GM12872 (cell line): ENCODE data around the gene EXOSC3.

Experiments
- CTCF ChIP-seq: IDR thresholded peaks from 3 replicates; pipeline ENCODE4 v1.5.1; 2011; ENCODE audit warnings: low read depth, mild to moderate bottlenecking, low read length, moderate library complexity; ENCODE audit not compliant: insufficient read depth

EXOSC3 gene

GRCh38 chr9:37784616-37785483, at the start of gene EXOSC3:
Gene EXOSC3 (minus strand): TSS chr9:37785064. CDS start chr9:37785044, 20 bp downstream.
- TF ChIP-seq CTCF: 0 out of 3 replicates have a peak, but pooled peaks have one; percentile 8

GRCh38 chr9:37827483-37828165, 42.8 kb upstream of the EXOSC3 start:
- no peak for TF ChIP-seq CTCF

GRCh38 chr9:37820142-37820541, 35.3 kb upstream of the EXOSC3 start:
- TF ChIP-seq CTCF: no peak

- no peak for TF ChIP-seq CTCF
These were observed 34.0 kb upstream of the EXOSC3 start for GRCh38 chr9:37818849-37819248.

- no peak for TF ChIP-seq CTCF
These were observed 28.0 kb upstream of the EXOSC3 start for GRCh38 chr9:37812773-37813379.

- no peak for TF ChIP-seq CTCF
These were observed 27.1 kb upstream of the EXOSC3 start for GRCh38 chr9:37811906-37812476.

- no peak for TF ChIP-seq CTCF
These were observed 21.4 kb upstream of the EXOSC3 start for GRCh38 chr9:37806271-37806670.
